ENCODE measurements around the gene IRF1. TPM values are rescaled to one million over a fixed set of nuclear protein-coding genes. Genes with fewer than 3 reads are reported as not detected.

Gene IRF1
- total RNA-seq, 2 donors from 2014 or later, result 5.6 to 7.3 TPM

GRCh38 chr5:132459031-132459982 lies 31.3 kb downstream of the IRF1 start:
- H3K27ac Mint-ChIP-seq, result no peak overlapping the region
- H3K27me3 Mint-ChIP-seq (ENCODE audit: insufficient read depth), result peaks cover 2% of the 10 kb centered on the region
- no peak for DNase-seq
- H3K27me3 ChIP-seq (ENCODE audit: control insufficient read depth, insufficient read depth, low read length, poor library complexity, severe bottlenecking), result no peaks in the 10 kb centered on the region
- no peaks in the 10 kb centered on the region for H3K4me1 ChIP-seq (ENCODE audit: control insufficient read depth, insufficient read depth, low read length)
- no peaks in the 10 kb centered on the region for H3K9me3 Mint-ChIP-seq
- no peaks in the 10 kb centered on the region for H3K9me3 ChIP-seq (ENCODE audit: control insufficient read depth, low read length)
- H3K27ac ChIP-seq (ENCODE audit: low read depth, low read length), result no peak overlapping the region
- 81 to 90% methylated on average over 6 to 12 of the region's 12 CpGs for WGBS, 2 experiments (ENCODE audit: insufficient coverage in 1 of 2, insufficient read length in 1 of 2)
- no peak for TF ChIP-seq CTCF (conservative IDR thresholded peaks at IDR 0.05)
- no peaks in the 10 kb centered on the region for H3K36me3 ChIP-seq (ENCODE audit: control insufficient read depth, insufficient read depth, low read length)
- no peak overlapping the region for H3K4me3 Mint-ChIP-seq
- H3K4me1 Mint-ChIP-seq, result peaks cover 14% of the 10 kb centered on the region
- no peaks in the 10 kb centered on the region for H3K36me3 Mint-ChIP-seq (ENCODE audit: low read depth)
- H3K4me3 ChIP-seq (ENCODE audit: low read length), result no peak overlapping the region
- H3K9ac ChIP-seq (ENCODE audit: extremely low read depth, low read length, poor library complexity, severe bottlenecking), result no peak overlapping the region

GRCh38 chr5:132458651-132459030 lies 31.9 kb downstream of the IRF1 start:
- H3K36me3 ChIP-seq (ENCODE audit: control insufficient read depth, insufficient read depth, low read length), result no peaks in the 10 kb centered on the region
- no peak overlapping the region for H3K27ac ChIP-seq (ENCODE audit: low read depth, low read length)
- H3K27ac Mint-ChIP-seq, result no peak overlapping the region
- no peaks in the 10 kb centered on the region for H3K27me3 ChIP-seq (ENCODE audit: control insufficient read depth, insufficient read depth, low read length, poor library complexity, severe bottlenecking)
- DNase-seq, result no peak
- peaks cover 4% of the 10 kb centered on the region for H3K27me3 Mint-ChIP-seq (ENCODE audit: insufficient read depth)
- H3K4me3 Mint-ChIP-seq, result no peak overlapping the region
- H3K4me3 ChIP-seq (ENCODE audit: low read length), result no peak overlapping the region
- peaks cover 14% of the 10 kb centered on the region for H3K4me1 Mint-ChIP-seq
- no peak for TF ChIP-seq CTCF (conservative IDR thresholded peaks at IDR 0.05)
- no peak overlapping the region for H3K9ac ChIP-seq (ENCODE audit: extremely low read depth, low read length, poor library complexity, severe bottlenecking)
- no peaks in the 10 kb centered on the region for H3K4me1 ChIP-seq (ENCODE audit: control insufficient read depth, insufficient read depth, low read length)
- no peaks in the 10 kb centered on the region for H3K36me3 Mint-ChIP-seq (ENCODE audit: low read depth)
- no peaks in the 10 kb centered on the region for H3K9me3 ChIP-seq (ENCODE audit: control insufficient read depth, low read length)
- no peaks in the 10 kb centered on the region for H3K9me3 Mint-ChIP-seq
- 89 to 94% methylated on average over 1 of the region's 1 CpG for WGBS, 2 experiments (ENCODE audit: insufficient coverage in 1 of 2, insufficient read length in 1 of 2)

DNA sequence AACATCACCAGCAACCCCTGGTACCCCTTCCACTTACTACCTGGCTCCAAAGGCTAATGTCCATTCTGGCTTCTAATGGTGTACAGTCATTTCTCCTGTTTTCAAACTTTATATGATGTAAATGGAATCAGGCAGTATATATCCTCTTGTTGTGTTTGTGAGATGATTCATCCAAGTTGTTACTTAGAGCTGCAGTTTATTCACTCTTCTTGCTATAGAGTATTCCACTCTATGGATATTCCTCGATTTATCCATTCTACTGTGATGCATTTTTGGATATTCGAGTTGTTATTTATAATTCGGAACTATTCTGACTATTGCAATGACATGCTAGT lies 32.4 kb downstream of the IRF1 start:
- H3K9ac ChIP-seq (ENCODE audit: extremely low read depth, low read length, poor library complexity, severe bottlenecking), result no peak overlapping the region
- no peaks in the 10 kb centered on the region for H3K4me1 ChIP-seq (ENCODE audit: control insufficient read depth, insufficient read depth, low read length)
- Mint-ChIP-seq H3K4me3 (no peak overlapping the region), H3K27ac (no peak overlapping the region), H3K4me1 (peaks cover 17% of the 10 kb centered on the region), H3K36me3 (ENCODE audit: low read depth) (no peaks in the 10 kb centered on the region), H3K27me3 (ENCODE audit: insufficient read depth) (peaks cover 9% of the 10 kb centered on the region), H3K9me3 (no peaks in the 10 kb centered on the region)
- no peaks in the 10 kb centered on the region for H3K36me3 ChIP-seq (ENCODE audit: control insufficient read depth, insufficient read depth, low read length)
- no peak for TF ChIP-seq CTCF (conservative IDR thresholded peaks at IDR 0.05)
- DNase-seq, result no peak
- no peaks in the 10 kb centered on the region for H3K9me3 ChIP-seq (ENCODE audit: control insufficient read depth, low read length)
- no peaks in the 10 kb centered on the region for H3K27me3 ChIP-seq (ENCODE audit: control insufficient read depth, insufficient read depth, low read length, poor library complexity, severe bottlenecking)
- WGBS, 2 experiments (ENCODE audit: insufficient coverage in 1 of 2, insufficient read length in 1 of 2), result 94 to 100% methylated on average over 2 to 3 of the region's 3 CpGs
- no peak overlapping the region for H3K27ac ChIP-seq (ENCODE audit: low read depth, low read length)
- no peak overlapping the region for H3K4me3 ChIP-seq (ENCODE audit: low read length)

Data from endodermal cell (in vitro differentiated cells).